ENCODE measurements around the gene FNDC8.
"Not testable (repeated sequence)": the region's sequence is repeated elsewhere in the genome, so short reads cannot be mapped to it uniquely, and the experiment has no call there.

The FNDC8 gene

GRCh38 chr17:35146214-35146833 lies 24.9 kb downstream of the FNDC8 start:
- no peak for DNase-seq

GRCh38 chr17:35147375-35147905 lies 26.0 kb downstream of the FNDC8 start, which contains the start of gene UNC45B:
UNC45B (plus strand) TSS chr17:35147817; CDS start chr17:35148264, 447 bp downstream.
- no peak for DNase-seq

- DNase-seq = no peak
These were observed 26.7 kb downstream of the FNDC8 start for GRCh38 chr17:35148144-35148543.

- no peak for DNase-seq
These were observed 28.5 kb downstream of the FNDC8 start for GRCh38 chr17:35149941-35150340.

GRCh38 chr17:35151080-35151479 lies 29.7 kb downstream of the FNDC8 start:
- DNase-seq = not testable (repeated sequence)

- no peak for DNase-seq
These were observed 31.2 kb downstream of the FNDC8 start for GRCh38 chr17:35152421-35153140.

GRCh38 chr17:35154196-35155165 lies 33.1 kb downstream of the FNDC8 start:
- no peak for DNase-seq

- DNase-seq = no peak
These were observed 33.8 kb downstream of the FNDC8 start for GRCh38 chr17:35155246-35155645.

GRCh38 chr17:35159940-35160339 lies 38.5 kb downstream of the FNDC8 start:
- DNase-seq = no peak

GRCh38 chr17:35160354-35161201 lies 39.2 kb downstream of the FNDC8 start:
- no peak for DNase-seq

- no peak for DNase-seq
These were observed 39.9 kb downstream of the FNDC8 start for GRCh38 chr17:35161281-35161761.

- DNase-seq = no peak
These were observed 41.3 kb downstream of the FNDC8 start for GRCh38 chr17:35162755-35163154.

GRCh38 chr17:35163886-35164285 lies 42.5 kb downstream of the FNDC8 start:
- no peak for DNase-seq

GRCh38 chr17:35164716-35165115 lies 43.3 kb downstream of the FNDC8 start:
- no peak for DNase-seq

GRCh38 chr17:35166526-35166925 lies 45.1 kb downstream of the FNDC8 start:
- no peak for DNase-seq

GRCh38 chr17:35167046-35167445 lies 45.6 kb downstream of the FNDC8 start:
- DNase-seq = no peak

GRCh38 chr17:35167666-35168065 lies 46.3 kb downstream of the FNDC8 start:
- DNase-seq = no peak

GRCh38 chr17:35169835-35170363 lies 48.5 kb downstream of the FNDC8 start:
- no peak for DNase-seq

- no peak for DNase-seq
These were observed 49.8 kb downstream of the FNDC8 start for GRCh38 chr17:35170968-35171771.

- DNase-seq = no peak
These were observed 50.4 kb downstream of the FNDC8 start for GRCh38 chr17:35171834-35172233.

GRCh38 chr17:35172321-35172720 lies 50.9 kb downstream of the FNDC8 start:
- DNase-seq = not testable (repeated sequence)
